GM08714 (cell line): Measurements from ENCODE around the gene ARL11.
"Not testable (repeated sequence)": the region's sequence is repeated elsewhere in the genome, so short reads cannot be mapped to it uniquely, and the experiment has no call there.

Experiments used
- H3K4me3 ChIP-seq: fragments of 200-500 bp; sonication (Bioruptor generic); 2 replicates; pipeline ENCODE4 v1.5.1; 2014; ENCODE audit warnings: mild to moderate bottlenecking, low read length, inconsistent platforms
- ZNF274 ChIP-seq: IDR thresholded peaks from 2 replicates; pipeline ENCODE4 v1.6.1; 2012; ENCODE audit warnings: mild to moderate bottlenecking, low read depth, low read length

The ARL11 gene

GRCh38 chr13:49604570-49604969, 23.7 kb upstream of the ARL11 start:
- no peak overlapping the region; the same call in 1 of the 2 replicates for H3K4me3 ChIP-seq
- no peak for TF ChIP-seq ZNF274

GRCh38 chr13:49606747-49607648, 21.3 kb upstream of the ARL11 start:
- peak overlapping the region; percentile 42; the same call in 1 of the 2 replicates for H3K4me3 ChIP-seq
- no peak for TF ChIP-seq ZNF274

GRCh38 chr13:49607761-49608160, 20.5 kb upstream of the ARL11 start:
- TF ChIP-seq ZNF274, result no peak
- H3K4me3 ChIP-seq, result no peak overlapping the region

GRCh38 chr13:49608651-49609331, 19.5 kb upstream of the ARL11 start:
- no peak for TF ChIP-seq ZNF274

GRCh38 chr13:49610176-49610575, 18.1 kb upstream of the ARL11 start:
- TF ChIP-seq ZNF274, result no peak
- no peak overlapping the region for H3K4me3 ChIP-seq

More at GRCh38 chr13:49608651-49609331, 19.5 kb upstream of the ARL11 start:
- no peak overlapping the region for H3K4me3 ChIP-seq

- not testable (repeated sequence) for H3K4me3 ChIP-seq
Measured at GRCh38 chr13:49612042-49612441, 16.3 kb upstream of the ARL11 start.

GRCh38 chr13:49615836-49616675, 12.3 kb upstream of the ARL11 start:
- TF ChIP-seq ZNF274, result no peak
- H3K4me3 ChIP-seq, result no peak overlapping the region

GRCh38 chr13:49616676-49617065, 11.6 kb upstream of the ARL11 start:
- no peak for TF ChIP-seq ZNF274
- no peak overlapping the region for H3K4me3 ChIP-seq

GRCh38 chr13:49620170-49620621, 8.1 kb upstream of the ARL11 start:
- TF ChIP-seq ZNF274, result no peak
- peak overlapping the region; percentile 29; the same call in 1 of the 2 replicates for H3K4me3 ChIP-seq

- no peak overlapping the region for H3K4me3 ChIP-seq
- no peak for TF ChIP-seq ZNF274
Measured at GRCh38 chr13:49622174-49622946, 5.9 kb upstream of the ARL11 start.

GRCh38 chr13:49624229-49624628, 4.1 kb upstream of the ARL11 start:
- TF ChIP-seq ZNF274, result no peak
- no peak overlapping the region for H3K4me3 ChIP-seq

- no peak for TF ChIP-seq ZNF274
- H3K4me3 ChIP-seq, result no peak overlapping the region
Measured at GRCh38 chr13:49625392-49626079, 2.8 kb upstream of the ARL11 start.

- no peak for TF ChIP-seq ZNF274
- H3K4me3 ChIP-seq, result peak overlapping the region; percentile 76; the same call in 1 of the 2 replicates
Measured at GRCh38 chr13:49629196-49629938, 1.1 kb downstream of the ARL11 start.
